OCI-LY7 (cell line): Measurements from ENCODE around the gene MBIP. TPM values are rescaled to one million over a fixed set of nuclear protein-coding genes. Genes with fewer than 3 reads are reported as not detected.
A peak's percentile ranks its signal among the peaks of the same experiment; 100 is the strongest.

Source experiments
- BruUV-seq: library from RNA; stranded (reverse); fragments of 400-500 nt; replicated peaks from 2 replicates; lab custom pipeline; 2021; lab: Mats Ljungman, UMichigan
- CTCF ChIA-PET: fragments of 300-600 bp; sonication (Branson Sonifier 250); formaldehyde crosslinking; loops from one replicate; lab custom pipeline; 2022; ENCODE audit warnings: antibody characterized with exemption; ENCODE audit not compliant: unreplicated experiment; lab: Charles Lee
- POLR2A ChIA-PET: fragments of 300-600 bp; sonication (Branson Sonifier 250); formaldehyde crosslinking; loops from one replicate; lab custom pipeline; 2022; ENCODE audit warnings: antibody characterized with exemption; lab: Charles Lee
- DNase-seq: peaks from one replicate; pipeline ENCODE4 v3.0.0-alpha.2; 2015; ENCODE audit warnings: low spot score
- H2AFZ ChIP-seq: fragments of 200-600 bp; sonication (generic), shearing (Covaris generic); 2 replicates; pipeline ENCODE4 v1.6.1; 2014; ENCODE audit warnings: mild to moderate bottlenecking, antibody characterized with exemption, low read length, moderate library complexity
- H3K27ac ChIP-seq: fragments of 200-600 bp; sonication (generic); 2 replicates; pipeline ENCODE4 v1.5.1; 2014; ENCODE audit warnings: mixed run types, low read depth, mild to moderate bottlenecking, moderate library complexity, low read length, inconsistent platforms; ENCODE audit not compliant: poor library complexity, severe bottlenecking
- H3K36me3 ChIP-seq: fragments of 200-600 bp; sonication (generic); 2 replicates; pipeline ENCODE4 v1.6.1; 2014; ENCODE audit warnings: mild to moderate bottlenecking, antibody characterized with exemption, low read length, moderate library complexity, mixed read lengths; ENCODE audit not compliant: insufficient read depth
- H3K4me1 ChIP-seq: fragments of 200-600 bp; sonication (generic); 2 replicates; pipeline ENCODE4 v1.5.1; 2014; ENCODE audit warnings: mild to moderate bottlenecking, low read length; ENCODE audit not compliant: insufficient read depth, poor library complexity, severe bottlenecking
- H3K4me2 ChIP-seq: fragments of 200-600 bp; sonication (generic); 2 replicates; pipeline ENCODE4 v1.6.1; 2014; ENCODE audit warnings: mild to moderate bottlenecking, low read length
- H3K4me3 ChIP-seq: fragments of 200-600 bp; sonication (generic); 2 replicates; pipeline ENCODE4 v1.5.1; 2014; ENCODE audit warnings: mild to moderate bottlenecking, low read depth, low read length; ENCODE audit not compliant: poor library complexity, severe bottlenecking
- H3K79me2 ChIP-seq: fragments of 200-600 bp; sonication (generic); 2 replicates; pipeline ENCODE4 v1.6.1; 2016; ENCODE audit warnings: low read depth, mild to moderate bottlenecking, low read length, moderate library complexity, mixed read lengths; ENCODE audit not compliant: insufficient read depth
- H3K9me2 ChIP-seq: fragments of 200-600 bp; sonication (generic); 2 replicates; pipeline ENCODE4 v1.6.1; 2016; ENCODE audit warnings: mild to moderate bottlenecking, low read length, mixed read lengths; ENCODE audit not compliant: insufficient read depth
- H3K9me3 ChIP-seq: fragments of 200-600 bp; sonication (generic); 2 replicates; pipeline ENCODE4 v1.6.1; 2014; ENCODE audit warnings: mild to moderate bottlenecking, mixed run types, low read length, mixed read lengths
- H4K20me1 ChIP-seq: fragments of 200-600 bp; sonication (generic); 2 replicates; pipeline ENCODE4 v1.6.1; 2014; ENCODE audit warnings: mild to moderate bottlenecking, antibody characterized with exemption, low read length, moderate library complexity, mixed read lengths; ENCODE audit not compliant: insufficient read depth
- CTCF ChIP-seq: fragments of 200-600 bp; sonication (generic); conservative IDR thresholded peaks from 2 replicates; pipeline ENCODE4 v1.5.1; 2014; ENCODE audit warnings: mild to moderate bottlenecking, antibody characterized with exemption, low read length, moderate library complexity, mixed read lengths
- EZH2phosphoT487 ChIP-seq: fragments of 200-600 bp; sonication (generic); IDR thresholded peaks from 2 replicates; pipeline ENCODE4 v1.6.1; 2018; ENCODE audit warnings: low read depth, borderline replicate concordance, mild to moderate bottlenecking, mixed run types, antibody characterized with exemption, low read length, moderate library complexity, mixed read lengths
- intact Hi-C: fragments of 100-400 bp; cut with micrococcal nuclease; formaldehyde crosslinking; loops from one replicate; pipeline ENCODE4 v1.10.0; 2022; ENCODE audit not compliant: unreplicated experiment
- total RNA-seq, 2 experiments: library from RNA; depleted of rRNA in 1 of 2; stranded (reverse); fragments of >200 nt in 1 of 2; shearing (Covaris generic) in 1 of 2; gene quantifications; 2 replicates each; pipeline ENCODE4 v1.2.3, GENCODE V29; 2014 to 2022

MBIP gene
- total RNA-seq, 2 experiments from 2014 or later: 8.8 to 28.1 TPM

GRCh38 chr14:36313898-36314297 is 6.5 kb downstream of the MBIP start:
- no peaks in the 10 kb centered on the region for H3K9me3 ChIP-seq
- peaks cover 4% of the 10 kb centered on the region; the same call in 1 of the 2 replicates for H4K20me1 ChIP-seq
- H3K27ac ChIP-seq: no peak overlapping the region
- H3K4me2 ChIP-seq: no peak overlapping the region
- POLR2A ChIA-PET: interaction anchor here (1.1 kb wide), 1 partner anchor 24 kb away, joined by 3 read pairs; no protein-coding TSS in a partner anchor
- peaks cover 49% of the 10 kb centered on the region for H3K36me3 ChIP-seq
- H2AFZ ChIP-seq: no peak overlapping the region
- intact Hi-C loops: loop anchor here (10.0 kb wide), 1 partner anchor 459 kb away; no protein-coding TSS in a partner anchor
- H3K9me2 ChIP-seq: no peaks in the 10 kb centered on the region
- no peak overlapping the region for H3K4me3 ChIP-seq
- no peak for DNase-seq
- H3K79me2 ChIP-seq: peaks cover 47% of the 10 kb centered on the region
- CTCF ChIA-PET: no interaction called here
- BruUV-seq: no TSS peak
- TF ChIP-seq CTCF (peak; percentile 42), EZH2phosphoT487 (no peak)
- peaks cover 12% of the 10 kb centered on the region for H3K4me1 ChIP-seq

GRCh38 chr14:36313206-36313605 is 7.2 kb downstream of the MBIP start:
- no peaks in the 10 kb centered on the region for H4K20me1 ChIP-seq
- H3K9me2 ChIP-seq: no peaks in the 10 kb centered on the region
- no peak overlapping the region for H3K4me2 ChIP-seq
- ChIA-PET CTCF (no interaction called here), POLR2A (interaction anchor here (0.5 to 1.1 kb wide), 2 partner anchors 23 to 203 kb away, joined by 3 read pairs; no protein-coding TSS in a partner anchor)
- peaks cover 56% of the 10 kb centered on the region for H3K36me3 ChIP-seq
- no peak for DNase-seq
- no TSS peak for BruUV-seq
- no peaks in the 10 kb centered on the region for H3K9me3 ChIP-seq
- peaks cover 7% of the 10 kb centered on the region for H3K4me1 ChIP-seq
- no peak overlapping the region for H2AFZ ChIP-seq
- H3K27ac ChIP-seq: no peak overlapping the region
- intact Hi-C loops: loop anchor here (10.0 kb wide), 1 partner anchor 458 kb away; no protein-coding TSS in a partner anchor
- no peak overlapping the region for H3K4me3 ChIP-seq
- H3K79me2 ChIP-seq: peaks cover 40% of the 10 kb centered on the region
- TF ChIP-seq CTCF: no peak
- no peak for TF ChIP-seq EZH2phosphoT487

- no peak overlapping the region for H3K4me3 ChIP-seq
- H3K36me3 ChIP-seq: peaks cover 91% of the 10 kb centered on the region
- H4K20me1 ChIP-seq: no peaks in the 10 kb centered on the region
- no peak for DNase-seq
- CTCF ChIA-PET: no interaction called here
- POLR2A ChIA-PET: no interaction called here
- no peaks in the 10 kb centered on the region for H3K9me2 ChIP-seq
- H3K79me2 ChIP-seq: no peaks in the 10 kb centered on the region
- no peak for TF ChIP-seq CTCF
- no peak for TF ChIP-seq EZH2phosphoT487
- H2AFZ ChIP-seq: no peak overlapping the region
- H3K27ac ChIP-seq: no peak overlapping the region
- H3K9me3 ChIP-seq: no peaks in the 10 kb centered on the region
- BruUV-seq: no TSS peak
- H3K4me1 ChIP-seq: no peaks in the 10 kb centered on the region
- H3K4me2 ChIP-seq: no peak overlapping the region
- intact Hi-C loops: no loop called here
Observed at GRCh38 chr14:36306836-36307235, 13.6 kb downstream of the MBIP start.
